RWPE1 (cell line): Measurements from ENCODE around the gene IPMK.
"Not testable (repeated sequence)": the region's sequence is repeated elsewhere in the genome, so short reads cannot be mapped to it uniquely, and the experiment has no call there.

Experiments used
- CTCF ChIA-PET: fragments of 350-600 bp; sonication (Branson Sonifier 250); formaldehyde crosslinking; extraction: SDS; loops from one replicate; lab custom pipeline; 2021; lab: Yijun Ruan, JAX
- POLR2A ChIA-PET: fragments of 400-600 bp; formaldehyde crosslinking; extraction: SDS; loops from one replicate; lab custom pipeline; 2020; ENCODE audit warnings: antibody characterized with exemption; ENCODE audit not compliant: low non-redundant PET; lab: Yijun Ruan, JAX
- DNase-seq: peaks from one replicate; pipeline ENCODE4 v3.0.0; 2012; ENCODE audit warnings: low spot score
- H3K27ac ChIP-seq: fragments of 450-650 bp; 2 replicates; pipeline ENCODE4 v1.5.1; 2017
- CTCF ChIP-seq: fragments of 450-650 bp; conservative IDR thresholded peaks from 2 replicates; pipeline ENCODE4 v1.5.1; 2017; ENCODE audit warnings: low read depth, mild to moderate bottlenecking

IPMK gene

GRCh38 chr10:58265249-58265648 is 2.4 kb downstream of the IPMK start:
- ChIA-PET POLR2A (no interaction called here), CTCF (no interaction called here)
- no peak for TF ChIP-seq CTCF
- H3K27ac ChIP-seq: no peak overlapping the region
- no peak for DNase-seq

- no peak for DNase-seq
- no peak overlapping the region for H3K27ac ChIP-seq
- CTCF ChIA-PET: no interaction called here
- POLR2A ChIA-PET: no interaction called here
- TF ChIP-seq CTCF: no peak
Observed at GRCh38 chr10:58264780-58265179, 2.9 kb downstream of the IPMK start.

- ChIA-PET CTCF (interaction anchor here (0.6 kb wide), 1 partner anchor 14 kb away, joined by 3 read pairs; no protein-coding TSS in a partner anchor), POLR2A (no interaction called here)
- no peak for DNase-seq
- no peak for TF ChIP-seq CTCF
- H3K27ac ChIP-seq: no peak overlapping the region
Observed at GRCh38 chr10:58262766-58263165, 4.9 kb downstream of the IPMK start.

- ChIA-PET CTCF (no interaction called here), POLR2A (no interaction called here)
- TF ChIP-seq CTCF: no peak
- no peak overlapping the region for H3K27ac ChIP-seq
- DNase-seq: no peak
Observed at GRCh38 chr10:58260334-58260733, 7.4 kb downstream of the IPMK start.

- H3K27ac ChIP-seq: no peak overlapping the region
- POLR2A ChIA-PET: no interaction called here
- DNase-seq: no peak
- TF ChIP-seq CTCF: peak; percentile 15; the same call in 1 of the 2 replicates
- CTCF ChIA-PET: interaction anchor here (0.6 kb wide), 2 partner anchors 109 to 1584 kb away, joined by 3 to 4 read pairs; no protein-coding TSS in a partner anchor
Observed at GRCh38 chr10:58258977-58259692, 8.6 kb downstream of the IPMK start.

- CTCF ChIA-PET, POLR2A ChIA-PET, DNase-seq, H3K27ac ChIP-seq: not testable (repeated sequence)
Observed at GRCh38 chr10:58256013-58256780, 11.5 kb downstream of the IPMK start.

GRCh38 chr10:58254644-58255043 is 13.1 kb downstream of the IPMK start:
- ChIA-PET POLR2A (no interaction called here), CTCF (no interaction called here)
- no peak for DNase-seq
- H3K27ac ChIP-seq: no peak overlapping the region
- no peak for TF ChIP-seq CTCF
